ENCODE results near the gene RMC1. TPM values are rescaled to one million over a fixed set of nuclear protein-coding genes. Genes with fewer than 3 reads are reported as not detected.

Gene RMC1
- total and polyA plus RNA-seq, 2 of the 13 experiments (the other 11 are each of a cell fraction or from before 2014, with no cell fraction given) = 9.4 to 19.5 TPM

DNA sequence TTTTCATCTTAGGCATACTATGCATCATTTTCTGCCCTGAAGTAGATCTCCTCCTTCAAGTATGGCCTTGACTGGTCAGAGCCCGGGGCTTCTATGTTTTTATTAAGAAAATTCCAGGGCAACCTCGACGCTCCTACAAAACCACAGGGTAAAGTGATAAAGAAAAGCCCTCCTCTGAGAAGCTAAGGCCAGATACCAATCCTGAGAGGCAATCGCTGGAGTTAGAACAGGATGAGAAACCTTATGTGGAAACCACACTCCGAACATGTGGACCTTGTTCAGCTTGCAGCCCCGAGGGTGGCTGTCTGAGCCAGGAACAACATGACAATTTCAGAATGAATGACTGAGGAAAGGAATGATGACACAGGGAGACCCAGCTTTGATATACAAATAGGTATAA, 35.6 kb downstream of the RMC1 start (continued):
- TF ChIP-seq, protein P1, sequence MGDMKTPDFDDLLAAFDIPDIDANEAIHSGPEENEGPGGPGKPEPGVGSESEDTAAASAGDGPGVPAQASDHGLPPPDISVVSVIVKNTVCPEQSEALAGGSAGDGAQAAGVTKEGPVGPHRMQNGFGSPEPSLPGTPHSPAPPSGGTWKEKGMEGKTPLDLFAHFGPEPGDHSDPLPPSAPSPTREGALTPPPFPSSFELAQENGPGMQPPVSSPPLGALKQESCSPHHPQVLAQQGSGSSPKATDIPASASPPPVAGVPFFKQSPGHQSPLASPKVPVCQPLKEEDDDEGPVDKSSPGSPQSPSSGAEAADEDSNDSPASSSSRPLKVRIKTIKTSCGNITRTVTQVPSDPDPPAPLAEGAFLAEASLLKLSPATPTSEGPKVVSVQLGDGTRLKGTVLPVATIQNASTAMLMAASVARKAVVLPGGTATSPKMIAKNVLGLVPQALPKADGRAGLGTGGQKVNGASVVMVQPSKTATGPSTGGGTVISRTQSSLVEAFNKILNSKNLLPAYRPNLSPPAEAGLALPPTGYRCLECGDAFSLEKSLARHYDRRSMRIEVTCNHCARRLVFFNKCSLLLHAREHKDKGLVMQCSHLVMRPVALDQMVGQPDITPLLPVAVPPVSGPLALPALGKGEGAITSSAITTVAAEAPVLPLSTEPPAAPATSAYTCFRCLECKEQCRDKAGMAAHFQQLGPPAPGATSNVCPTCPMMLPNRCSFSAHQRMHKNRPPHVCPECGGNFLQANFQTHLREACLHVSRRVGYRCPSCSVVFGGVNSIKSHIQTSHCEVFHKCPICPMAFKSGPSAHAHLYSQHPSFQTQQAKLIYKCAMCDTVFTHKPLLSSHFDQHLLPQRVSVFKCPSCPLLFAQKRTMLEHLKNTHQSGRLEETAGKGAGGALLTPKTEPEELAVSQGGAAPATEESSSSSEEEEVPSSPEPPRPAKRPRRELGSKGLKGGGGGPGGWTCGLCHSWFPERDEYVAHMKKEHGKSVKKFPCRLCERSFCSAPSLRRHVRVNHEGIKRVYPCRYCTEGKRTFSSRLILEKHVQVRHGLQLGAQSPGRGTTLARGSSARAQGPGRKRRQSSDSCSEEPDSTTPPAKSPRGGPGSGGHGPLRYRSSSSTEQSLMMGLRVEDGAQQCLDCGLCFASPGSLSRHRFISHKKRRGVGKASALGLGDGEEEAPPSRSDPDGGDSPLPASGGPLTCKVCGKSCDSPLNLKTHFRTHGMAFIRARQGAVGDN (CRISPR knock-in tag; IDR thresholded peaks at IDR 0.05) = no peak
- TF ChIP-seq, protein P2, sequence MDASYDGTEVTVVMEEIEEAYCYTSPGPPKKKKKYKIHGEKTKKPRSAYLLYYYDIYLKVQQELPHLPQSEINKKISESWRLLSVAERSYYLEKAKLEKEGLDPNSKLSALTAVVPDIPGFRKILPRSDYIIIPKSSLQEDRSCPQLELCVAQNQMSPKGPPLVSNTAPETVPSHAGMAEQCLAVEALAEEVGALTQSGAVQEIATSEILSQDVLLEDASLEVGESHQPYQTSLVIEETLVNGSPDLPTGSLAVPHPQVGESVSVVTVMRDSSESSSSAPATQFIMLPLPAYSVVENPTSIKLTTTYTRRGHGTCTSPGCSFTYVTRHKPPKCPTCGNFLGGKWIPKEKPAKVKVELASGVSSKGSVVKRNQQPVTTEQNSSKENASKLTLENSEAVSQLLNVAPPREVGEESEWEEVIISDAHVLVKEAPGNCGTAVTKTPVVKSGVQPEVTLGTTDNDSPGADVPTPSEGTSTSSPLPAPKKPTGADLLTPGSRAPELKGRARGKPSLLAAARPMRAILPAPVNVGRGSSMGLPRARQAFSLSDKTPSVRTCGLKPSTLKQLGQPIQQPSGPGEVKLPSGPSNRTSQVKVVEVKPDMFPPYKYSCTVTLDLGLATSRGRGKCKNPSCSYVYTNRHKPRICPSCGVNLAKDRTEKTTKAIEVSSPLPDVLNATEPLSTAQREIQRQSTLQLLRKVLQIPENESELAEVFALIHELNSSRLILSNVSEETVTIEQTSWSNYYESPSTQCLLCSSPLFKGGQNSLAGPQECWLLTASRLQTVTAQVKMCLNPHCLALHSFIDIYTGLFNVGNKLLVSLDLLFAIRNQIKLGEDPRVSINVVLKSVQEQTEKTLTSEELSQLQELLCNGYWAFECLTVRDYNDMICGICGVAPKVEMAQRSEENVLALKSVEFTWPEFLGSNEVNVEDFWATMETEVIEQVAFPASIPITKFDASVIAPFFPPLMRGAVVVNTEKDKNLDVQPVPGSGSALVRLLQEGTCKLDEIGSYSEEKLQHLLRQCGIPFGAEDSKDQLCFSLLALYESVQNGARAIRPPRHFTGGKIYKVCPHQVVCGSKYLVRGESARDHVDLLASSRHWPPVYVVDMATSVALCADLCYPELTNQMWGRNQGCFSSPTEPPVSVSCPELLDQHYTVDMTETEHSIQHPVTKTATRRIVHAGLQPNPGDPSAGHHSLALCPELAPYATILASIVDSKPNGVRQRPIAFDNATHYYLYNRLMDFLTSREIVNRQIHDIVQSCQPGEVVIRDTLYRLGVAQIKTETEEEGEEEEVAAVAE (CRISPR knock-in tag; IDR thresholded peaks at IDR 0.05; ENCODE audit: borderline replicate concordance) = no peak
- TF ChIP-seq TRIM22 (IDR thresholded peaks at IDR 0.05) (no peak), ATF3 (CRISPR knock-in tag; IDR thresholded peaks at IDR 0.05) (no peak), ZNF737 (CRISPR knock-in tag; IDR thresholded peaks at IDR 0.05; ENCODE audit: borderline replicate concordance) (no peak)

Measured in HepG2 (cell line).